Mammary epithelial cell (primary cell): ENCODE results near the gene AKT3.

Experiments used
- EZH2 ChIP-seq: IDR thresholded peaks from 2 replicates; pipeline ENCODE4 v1.6.1; 2012; ENCODE audit warnings: low read length, inconsistent platforms, borderline replicate concordance
- TF ChIP-seq, protein P1 (sequence below), 2 donors: IDR thresholded peaks in 1 of 2; conservative IDR thresholded peaks in 1 of 2; 2 replicates each; pipeline ENCODE4 v1.5.1; 2011 to 2012; ENCODE audit warnings: inconsistent platforms in 2 of 2, low read length in 2 of 2, mild to moderate bottlenecking in 2 of 2, control low read depth in 1 of 2, low read depth in 1 of 2; ENCODE audit not compliant: insufficient read depth in 1 of 2; ENCODE audit errors: extremely low read depth in 1 of 2

DNA sequence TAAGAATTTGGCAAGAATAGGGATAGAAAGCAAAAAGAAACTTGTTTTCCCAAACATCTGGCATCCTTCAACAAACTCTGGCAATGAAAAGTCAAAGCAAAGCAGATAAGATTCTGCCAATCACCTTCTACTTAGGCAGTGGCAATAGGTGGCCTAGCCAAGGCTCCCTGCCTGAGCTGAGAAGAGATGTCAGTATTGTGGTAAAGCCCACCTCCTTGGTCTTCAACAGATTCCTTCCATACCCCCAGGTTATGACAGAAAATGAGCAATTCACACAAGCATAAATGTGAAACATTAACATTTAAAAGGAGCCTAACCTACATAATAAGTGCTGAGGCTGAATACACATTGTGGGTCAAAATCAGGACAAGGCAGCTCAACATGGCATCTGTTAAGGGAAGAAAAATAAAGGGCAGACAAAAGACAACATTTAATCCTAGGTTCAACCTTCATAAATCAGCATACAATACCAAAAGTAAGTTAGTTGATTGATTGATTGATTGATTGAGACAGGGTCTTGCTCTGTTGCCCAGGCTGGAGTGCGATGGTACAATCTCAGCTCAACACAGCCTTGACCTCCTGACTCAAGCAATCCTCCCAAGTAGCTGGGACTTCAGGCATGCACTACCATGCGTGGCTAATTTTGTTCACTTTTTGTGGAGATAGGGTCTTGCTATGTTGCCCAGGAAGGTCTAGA is 123.1 kb downstream of the AKT3 start:
- TF ChIP-seq, protein P1, sequence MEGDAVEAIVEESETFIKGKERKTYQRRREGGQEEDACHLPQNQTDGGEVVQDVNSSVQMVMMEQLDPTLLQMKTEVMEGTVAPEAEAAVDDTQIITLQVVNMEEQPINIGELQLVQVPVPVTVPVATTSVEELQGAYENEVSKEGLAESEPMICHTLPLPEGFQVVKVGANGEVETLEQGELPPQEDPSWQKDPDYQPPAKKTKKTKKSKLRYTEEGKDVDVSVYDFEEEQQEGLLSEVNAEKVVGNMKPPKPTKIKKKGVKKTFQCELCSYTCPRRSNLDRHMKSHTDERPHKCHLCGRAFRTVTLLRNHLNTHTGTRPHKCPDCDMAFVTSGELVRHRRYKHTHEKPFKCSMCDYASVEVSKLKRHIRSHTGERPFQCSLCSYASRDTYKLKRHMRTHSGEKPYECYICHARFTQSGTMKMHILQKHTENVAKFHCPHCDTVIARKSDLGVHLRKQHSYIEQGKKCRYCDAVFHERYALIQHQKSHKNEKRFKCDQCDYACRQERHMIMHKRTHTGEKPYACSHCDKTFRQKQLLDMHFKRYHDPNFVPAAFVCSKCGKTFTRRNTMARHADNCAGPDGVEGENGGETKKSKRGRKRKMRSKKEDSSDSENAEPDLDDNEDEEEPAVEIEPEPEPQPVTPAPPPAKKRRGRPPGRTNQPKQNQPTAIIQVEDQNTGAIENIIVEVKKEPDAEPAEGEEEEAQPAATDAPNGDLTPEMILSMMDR (conservative IDR thresholded peaks at IDR 0.05 in 1 of 2, IDR thresholded peaks at IDR 0.05 in 1 of 2; ENCODE audit: extremely low read depth in 1 of 2, insufficient read depth in 1 of 2, low read depth in 1 of 2, low read length in 2 of 2) = no peak
- no peak for TF ChIP-seq EZH2
